ENCODE measurements around the gene C18orf54. TPM values are rescaled to one million over a fixed set of nuclear protein-coding genes. Genes with fewer than 3 reads are reported as not detected.

The C18orf54 gene
- total and polyA plus RNA-seq, 2 donors from 2014 or later, result 0.65 to 3.1 TPM

DNA sequence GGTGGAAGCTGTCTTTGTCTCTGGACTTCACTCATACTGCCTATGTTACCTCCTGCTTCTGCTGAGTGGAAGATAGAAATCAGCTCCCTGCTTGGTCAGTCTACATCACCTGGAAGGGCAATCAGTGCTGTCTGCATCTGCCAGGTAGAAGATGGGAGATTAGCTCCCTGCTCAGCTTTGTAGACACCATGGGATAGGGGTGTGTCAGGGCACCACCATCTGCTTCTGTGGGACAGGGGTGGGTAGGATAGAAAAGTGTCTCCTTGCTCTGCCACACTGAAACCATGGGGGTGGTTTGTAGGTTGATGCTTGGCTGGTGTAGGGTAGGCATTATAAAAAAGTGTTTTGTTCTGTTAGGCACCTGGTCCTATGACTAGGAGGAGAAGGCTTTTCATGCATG, 34.1 kb upstream of the C18orf54 start:
- H3K9me3 ChIP-seq (ENCODE audit: control insufficient read depth in 2 of 3, insufficient read depth in 1 of 3, low read length in 3 of 3), result no peaks in the 10 kb centered on the region
- H3K27ac ChIP-seq (ENCODE audit: low read depth in 2 of 2, low read length in 2 of 2), result no peak overlapping the region
- no peak overlapping the region for H3K9ac ChIP-seq (ENCODE audit: low read length in 3 of 3)
- intact Hi-C loops (cut with DNase I), result no loop called here
- no peaks in the 10 kb centered on the region for H3K4me1 ChIP-seq (ENCODE audit: control insufficient read depth in 2 of 3, insufficient read depth in 2 of 3, low read depth in 1 of 3, low read length in 3 of 3)
- no peaks in the 10 kb centered on the region for H3K36me3 ChIP-seq (ENCODE audit: control insufficient read depth in 2 of 3, insufficient read depth in 3 of 3, low read length in 3 of 3)
- no peak for FAIRE-seq
- H3K27me3 ChIP-seq (ENCODE audit: control insufficient read depth, insufficient read depth, low read length), result no peaks in the 10 kb centered on the region
- TF ChIP-seq, protein P1, sequence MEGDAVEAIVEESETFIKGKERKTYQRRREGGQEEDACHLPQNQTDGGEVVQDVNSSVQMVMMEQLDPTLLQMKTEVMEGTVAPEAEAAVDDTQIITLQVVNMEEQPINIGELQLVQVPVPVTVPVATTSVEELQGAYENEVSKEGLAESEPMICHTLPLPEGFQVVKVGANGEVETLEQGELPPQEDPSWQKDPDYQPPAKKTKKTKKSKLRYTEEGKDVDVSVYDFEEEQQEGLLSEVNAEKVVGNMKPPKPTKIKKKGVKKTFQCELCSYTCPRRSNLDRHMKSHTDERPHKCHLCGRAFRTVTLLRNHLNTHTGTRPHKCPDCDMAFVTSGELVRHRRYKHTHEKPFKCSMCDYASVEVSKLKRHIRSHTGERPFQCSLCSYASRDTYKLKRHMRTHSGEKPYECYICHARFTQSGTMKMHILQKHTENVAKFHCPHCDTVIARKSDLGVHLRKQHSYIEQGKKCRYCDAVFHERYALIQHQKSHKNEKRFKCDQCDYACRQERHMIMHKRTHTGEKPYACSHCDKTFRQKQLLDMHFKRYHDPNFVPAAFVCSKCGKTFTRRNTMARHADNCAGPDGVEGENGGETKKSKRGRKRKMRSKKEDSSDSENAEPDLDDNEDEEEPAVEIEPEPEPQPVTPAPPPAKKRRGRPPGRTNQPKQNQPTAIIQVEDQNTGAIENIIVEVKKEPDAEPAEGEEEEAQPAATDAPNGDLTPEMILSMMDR (IDR thresholded peaks at IDR 0.05; ENCODE audit: borderline replicate concordance, extremely low read depth, insufficient read depth), result no peak
- H3K4me3 ChIP-seq (ENCODE audit: low read length in 3 of 3), result no peak overlapping the region
- DNase-seq, result no peak

DNA sequence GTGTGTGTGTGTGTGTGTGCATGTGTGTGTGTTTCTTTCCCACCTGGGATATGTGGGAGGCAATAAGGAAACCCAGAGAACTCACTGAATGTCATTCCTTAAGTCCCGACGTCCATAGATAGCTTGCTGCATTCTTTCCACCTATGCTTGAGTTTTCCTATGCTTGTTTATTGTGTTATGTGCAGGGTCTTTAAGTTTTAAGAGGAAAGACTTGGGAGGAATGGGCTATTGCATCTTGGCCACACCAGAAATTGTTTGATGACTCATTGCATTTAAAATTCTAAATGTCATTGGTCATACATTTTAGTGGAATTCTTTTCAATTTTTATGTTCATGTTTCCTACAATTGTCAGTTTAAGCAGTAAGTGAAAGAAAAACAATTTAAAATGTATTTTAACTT, 33.7 kb upstream of the C18orf54 start:
- intact Hi-C loops (cut with DNase I), result no loop called here
- TF ChIP-seq, protein P1 (IDR thresholded peaks at IDR 0.05; ENCODE audit: borderline replicate concordance, extremely low read depth, insufficient read depth), result no peak
- DNase-seq, result no peak
- Histone ChIP-seq H3K4me3 (ENCODE audit: low read length in 3 of 3) (no peak overlapping the region), H3K4me1 (ENCODE audit: control insufficient read depth in 2 of 3, insufficient read depth in 2 of 3, low read depth in 1 of 3, low read length in 3 of 3) (no peaks in the 10 kb centered on the region), H3K27me3 (ENCODE audit: control insufficient read depth, insufficient read depth, low read length) (no peaks in the 10 kb centered on the region), H3K9me3 (ENCODE audit: control insufficient read depth in 2 of 3, insufficient read depth in 1 of 3, low read length in 3 of 3) (no peaks in the 10 kb centered on the region), H3K36me3 (ENCODE audit: control insufficient read depth in 2 of 3, insufficient read depth in 3 of 3, low read length in 3 of 3) (no peaks in the 10 kb centered on the region), H3K9ac (ENCODE audit: low read length in 3 of 3) (no peak overlapping the region), H3K27ac (ENCODE audit: low read depth in 2 of 2, low read length in 2 of 2) (no peak overlapping the region)
- FAIRE-seq, result no peak

DNA sequence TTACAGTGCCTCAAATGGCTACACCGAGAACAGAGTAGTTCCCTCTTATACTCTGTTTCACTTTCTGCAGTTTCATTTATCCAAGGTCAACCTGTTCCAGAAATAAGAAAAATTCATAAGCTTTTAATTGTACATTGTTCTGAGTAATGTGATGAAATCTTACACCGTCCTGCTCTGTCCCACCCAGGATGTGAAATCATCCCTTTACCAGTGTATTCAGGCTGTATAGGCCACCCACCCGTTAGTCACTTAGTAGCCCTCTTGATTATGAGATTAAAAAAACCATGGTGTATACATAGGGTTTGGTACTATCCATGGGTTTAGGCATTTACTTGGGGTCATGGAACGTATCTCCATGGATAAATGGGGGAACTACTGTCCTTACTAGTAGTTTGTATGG, 29.9 kb upstream of the C18orf54 start:
- Histone ChIP-seq H3K36me3 (ENCODE audit: control insufficient read depth in 2 of 3, insufficient read depth in 3 of 3, low read length in 3 of 3) (no peaks in the 10 kb centered on the region), H3K4me1 (ENCODE audit: control insufficient read depth in 2 of 3, insufficient read depth in 2 of 3, low read depth in 1 of 3, low read length in 3 of 3) (no peaks in the 10 kb centered on the region), H3K27ac (ENCODE audit: low read depth in 2 of 2, low read length in 2 of 2) (no peak overlapping the region), H3K9me3 (ENCODE audit: control insufficient read depth in 2 of 3, insufficient read depth in 1 of 3, low read length in 3 of 3) (no peaks in the 10 kb centered on the region), H3K4me3 (ENCODE audit: low read length in 3 of 3) (no peak overlapping the region), H3K9ac (ENCODE audit: low read length in 3 of 3) (no peak overlapping the region), H3K27me3 (ENCODE audit: control insufficient read depth, insufficient read depth, low read length) (no peaks in the 10 kb centered on the region)
- TF ChIP-seq, protein P1 (IDR thresholded peaks at IDR 0.05; ENCODE audit: borderline replicate concordance, extremely low read depth, insufficient read depth), result no peak
- DNase-seq, result no peak
- no peak for FAIRE-seq
- intact Hi-C loops (cut with DNase I), result no loop called here

DNA sequence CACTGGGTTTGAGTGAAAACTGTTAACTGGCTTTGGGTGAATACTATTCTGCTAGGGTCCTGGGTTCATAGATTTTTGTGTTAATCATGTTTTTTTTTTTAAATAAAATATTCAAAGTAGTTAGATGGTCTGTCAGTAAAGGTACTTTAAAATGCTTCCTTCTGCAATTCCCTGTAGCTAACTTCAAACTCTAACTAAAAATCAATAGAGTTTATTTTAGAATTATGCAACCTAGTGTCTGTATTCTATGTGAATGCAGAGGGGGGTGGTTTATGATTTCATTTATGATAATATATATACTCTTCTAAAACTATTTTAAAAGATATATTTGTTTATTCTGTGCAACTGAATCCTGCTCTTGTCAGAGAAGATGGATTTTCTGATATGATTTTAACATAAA, 27.9 kb upstream of the C18orf54 start:
- FAIRE-seq (no peak), DNase-seq (no peak)
- intact Hi-C loops (cut with DNase I), result no loop called here
- H3K9me3 ChIP-seq (ENCODE audit: control insufficient read depth in 2 of 3, insufficient read depth in 1 of 3, low read length in 3 of 3), result no peaks in the 10 kb centered on the region
- no peak overlapping the region for H3K4me3 ChIP-seq (ENCODE audit: low read length in 3 of 3)
- TF ChIP-seq, protein P1 (IDR thresholded peaks at IDR 0.05; ENCODE audit: borderline replicate concordance, extremely low read depth, insufficient read depth), result no peak
- no peaks in the 10 kb centered on the region for H3K27me3 ChIP-seq (ENCODE audit: control insufficient read depth, insufficient read depth, low read length)
- no peaks in the 10 kb centered on the region for H3K36me3 ChIP-seq (ENCODE audit: control insufficient read depth in 2 of 3, insufficient read depth in 3 of 3, low read length in 3 of 3)
- no peak overlapping the region for H3K9ac ChIP-seq (ENCODE audit: low read length in 3 of 3)
- H3K4me1 ChIP-seq (ENCODE audit: control insufficient read depth in 2 of 3, insufficient read depth in 2 of 3, low read depth in 1 of 3, low read length in 3 of 3), result no peaks in the 10 kb centered on the region
- H3K27ac ChIP-seq (ENCODE audit: low read depth in 2 of 2, low read length in 2 of 2), result no peak overlapping the region

All from kidney (tissue), 14 donors.